GM21447 (cell line): ENCODE measurements around the gene GSN.

Source experiments
- ATAC-seq: cut with Tn5 transposase; IDR thresholded peaks from one replicate; pipeline ENCODE4 v1.9.1; 2021; ENCODE audit not compliant: unreplicated experiment

GSN gene

DNA sequence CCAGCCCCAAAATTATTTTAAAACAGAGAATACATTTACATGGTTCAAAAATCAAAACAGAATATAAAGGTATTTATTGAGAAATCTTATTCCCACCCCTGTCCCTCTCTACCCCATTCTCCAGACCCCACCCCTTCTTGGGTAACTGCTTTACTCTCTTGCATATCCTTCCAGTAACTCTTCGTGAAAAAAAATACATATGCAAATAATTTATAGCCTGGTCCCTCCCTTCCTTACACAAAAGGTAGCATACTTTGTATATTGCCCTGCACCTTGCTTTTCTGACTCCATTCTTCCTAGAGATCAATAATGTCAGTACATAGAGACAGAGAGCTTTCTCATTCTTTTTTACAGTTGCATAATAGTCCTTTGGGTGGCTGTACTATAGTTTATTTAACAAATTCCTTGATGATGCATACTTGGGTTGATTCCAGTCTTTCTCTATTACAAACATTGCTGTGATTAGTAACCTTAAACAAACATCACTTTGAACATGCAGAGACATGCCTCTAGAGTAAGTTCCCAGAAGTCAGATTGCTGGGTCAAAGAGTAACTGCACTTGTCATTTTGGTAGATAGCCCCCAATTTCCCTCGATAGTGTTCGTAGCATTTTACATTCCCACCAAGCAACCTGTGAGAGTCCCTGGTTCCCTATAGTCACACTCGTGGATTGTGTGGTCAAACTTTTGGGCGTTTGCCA lies 54.2 kb downstream of the GSN start:
- ATAC-seq = no peak

DNA sequence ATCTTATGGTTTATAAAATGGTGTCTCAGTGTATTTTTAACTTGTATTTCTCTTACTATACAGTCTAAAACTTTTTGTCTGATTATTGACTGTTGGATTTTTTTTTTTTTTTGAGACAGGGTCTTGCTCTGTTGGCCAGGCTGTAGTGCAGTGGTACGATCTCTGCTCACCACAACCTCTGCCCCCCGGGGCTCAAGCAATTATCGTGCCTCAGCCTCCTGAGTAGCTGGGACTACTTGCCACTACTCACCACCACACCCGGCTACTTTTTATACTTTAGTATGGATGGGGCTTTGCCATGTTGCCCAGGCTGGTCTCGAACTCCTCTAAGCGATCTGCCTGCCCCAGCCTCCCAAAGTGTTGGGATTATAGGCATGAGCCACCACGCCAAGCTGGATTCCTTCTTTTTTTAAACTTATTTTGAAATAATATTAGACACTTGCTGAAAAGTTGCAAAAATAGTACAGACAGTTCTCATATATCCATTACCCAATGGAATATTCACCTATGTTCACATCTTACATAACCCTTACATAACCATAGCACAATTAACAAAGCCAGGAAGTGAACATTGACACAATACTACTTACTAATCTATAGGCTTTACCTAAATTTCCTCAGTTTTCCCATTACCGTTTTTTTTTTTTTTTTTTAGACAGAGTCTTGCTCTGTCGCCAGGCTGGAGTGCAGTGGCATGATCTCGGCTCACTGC lies 54.9 kb downstream of the GSN start:
- ATAC-seq = no peak

DNA sequence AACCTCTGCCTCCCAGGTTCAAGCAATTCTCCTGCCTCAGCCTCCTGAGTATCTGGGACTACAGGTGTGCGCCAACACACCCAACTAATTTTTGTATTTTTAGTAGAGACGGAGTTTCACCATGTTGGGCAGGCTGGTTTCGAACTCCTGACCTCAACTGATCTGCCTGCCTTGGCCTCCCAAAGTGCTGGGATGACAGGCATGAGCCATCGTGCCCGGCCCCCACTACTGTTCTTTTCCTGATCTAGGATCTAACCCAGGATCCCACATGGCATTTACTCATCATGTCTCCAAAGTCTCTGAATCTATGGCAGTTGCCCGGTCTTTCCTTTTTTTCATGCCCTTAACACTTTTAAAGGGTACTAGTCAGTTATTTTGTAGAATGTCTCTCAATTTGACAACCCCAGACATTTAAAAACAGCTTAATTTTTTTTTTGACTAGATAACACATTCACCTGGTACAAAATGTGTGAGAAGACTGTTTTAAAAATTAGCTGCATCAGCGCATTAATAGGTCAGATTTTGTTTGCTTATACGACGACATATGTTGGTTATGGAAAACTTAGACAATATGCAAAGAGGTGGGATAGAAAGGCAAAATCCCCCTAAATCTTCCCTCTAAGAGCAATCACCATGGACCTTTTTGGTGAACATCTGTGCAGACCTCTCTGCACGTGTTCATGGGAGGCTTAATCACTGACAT lies 55.6 kb downstream of the GSN start:
- no peak for ATAC-seq

DNA sequence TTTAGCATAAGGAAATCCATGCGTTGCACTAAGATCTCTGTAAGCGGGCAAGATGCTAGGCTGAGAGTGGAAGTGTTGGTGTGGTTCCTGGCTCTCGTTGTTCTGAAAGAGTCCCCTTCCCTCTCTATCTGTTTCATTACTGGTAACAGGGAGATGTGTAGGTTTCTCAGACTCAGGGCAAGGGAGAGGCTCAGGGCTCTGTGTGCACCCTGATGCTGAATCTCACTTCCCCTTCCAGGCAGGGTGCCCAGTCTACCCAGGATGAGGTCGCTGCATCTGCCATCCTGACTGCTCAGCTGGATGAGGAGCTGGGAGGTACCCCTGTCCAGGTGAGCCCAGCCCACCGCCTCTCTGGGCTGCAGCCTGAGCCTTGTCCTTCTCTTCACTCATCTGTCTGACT lies 56.4 kb downstream of the GSN start:
- no peak for ATAC-seq

DNA sequence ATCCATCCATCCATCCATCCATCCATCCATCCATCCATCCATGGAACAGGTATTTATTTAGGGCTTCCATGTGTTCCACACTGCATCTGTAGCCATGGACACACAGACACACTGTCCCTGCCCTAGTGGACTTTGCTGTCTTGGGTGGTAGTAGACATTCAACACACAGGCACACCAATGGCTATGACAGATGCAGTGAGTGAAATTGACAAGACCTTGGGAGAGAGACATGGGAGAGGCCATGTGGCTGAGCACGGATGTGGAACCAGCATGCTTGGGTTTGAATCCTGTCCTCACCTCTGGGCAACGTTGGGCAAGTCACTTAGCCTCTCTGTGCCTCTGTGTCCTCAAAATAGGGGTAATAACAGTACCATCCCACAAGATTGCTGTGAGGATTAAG lies 56.8 kb downstream of the GSN start:
- ATAC-seq = no peak

DNA sequence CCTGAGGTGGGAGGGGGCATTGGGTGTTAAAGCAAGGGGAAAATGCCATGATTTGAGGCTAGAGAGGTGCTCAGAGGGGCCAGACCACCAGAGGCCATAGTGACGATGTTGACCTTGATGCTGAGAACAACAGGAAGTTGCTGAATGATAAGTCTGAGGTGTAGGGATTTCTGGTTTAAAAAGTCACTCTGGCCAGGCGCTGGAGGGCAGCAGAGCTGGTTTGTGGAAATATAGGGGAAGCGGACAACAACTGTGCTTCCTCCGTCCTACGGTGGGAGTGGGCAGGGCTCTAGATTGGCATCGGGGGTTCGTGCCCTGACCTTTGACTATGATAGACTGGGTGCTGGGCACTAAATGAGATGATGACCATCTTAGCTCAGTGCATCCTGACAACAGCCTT lies 57.4 kb downstream of the GSN start:
- ATAC-seq = no peak

DNA sequence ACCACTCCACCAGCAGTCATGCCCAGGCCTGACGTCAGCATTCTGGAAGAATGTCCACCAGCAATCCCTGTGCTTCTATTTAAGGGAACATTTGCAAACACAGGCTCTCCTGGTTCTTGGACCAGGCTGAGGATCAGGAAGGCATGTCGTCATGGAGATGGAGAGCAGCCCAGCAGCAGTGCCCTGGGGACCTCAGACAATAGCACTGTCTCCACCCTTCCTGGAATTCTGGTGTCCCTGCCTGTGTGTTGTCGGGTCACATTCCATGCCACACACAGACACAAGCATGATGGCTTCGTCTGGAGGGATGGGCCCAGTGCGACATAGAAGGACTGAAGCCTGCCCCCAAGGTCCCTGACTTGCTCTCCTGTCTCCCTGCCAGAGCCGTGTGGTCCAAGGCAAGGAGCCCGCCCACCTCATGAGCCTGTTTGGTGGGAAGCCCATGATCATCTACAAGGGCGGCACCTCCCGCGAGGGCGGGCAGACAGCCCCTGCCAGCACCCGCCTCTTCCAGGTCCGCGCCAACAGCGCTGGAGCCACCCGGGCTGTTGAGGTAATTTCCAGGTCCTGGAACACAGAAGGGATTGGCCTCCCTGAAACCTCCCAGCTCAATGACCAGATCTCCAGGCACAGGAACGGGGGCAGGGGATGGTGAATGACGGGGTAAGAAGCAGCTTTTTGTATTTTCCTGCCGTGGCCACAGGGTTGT lies 58.3 kb downstream of the GSN start:
- ATAC-seq = no peak

DNA sequence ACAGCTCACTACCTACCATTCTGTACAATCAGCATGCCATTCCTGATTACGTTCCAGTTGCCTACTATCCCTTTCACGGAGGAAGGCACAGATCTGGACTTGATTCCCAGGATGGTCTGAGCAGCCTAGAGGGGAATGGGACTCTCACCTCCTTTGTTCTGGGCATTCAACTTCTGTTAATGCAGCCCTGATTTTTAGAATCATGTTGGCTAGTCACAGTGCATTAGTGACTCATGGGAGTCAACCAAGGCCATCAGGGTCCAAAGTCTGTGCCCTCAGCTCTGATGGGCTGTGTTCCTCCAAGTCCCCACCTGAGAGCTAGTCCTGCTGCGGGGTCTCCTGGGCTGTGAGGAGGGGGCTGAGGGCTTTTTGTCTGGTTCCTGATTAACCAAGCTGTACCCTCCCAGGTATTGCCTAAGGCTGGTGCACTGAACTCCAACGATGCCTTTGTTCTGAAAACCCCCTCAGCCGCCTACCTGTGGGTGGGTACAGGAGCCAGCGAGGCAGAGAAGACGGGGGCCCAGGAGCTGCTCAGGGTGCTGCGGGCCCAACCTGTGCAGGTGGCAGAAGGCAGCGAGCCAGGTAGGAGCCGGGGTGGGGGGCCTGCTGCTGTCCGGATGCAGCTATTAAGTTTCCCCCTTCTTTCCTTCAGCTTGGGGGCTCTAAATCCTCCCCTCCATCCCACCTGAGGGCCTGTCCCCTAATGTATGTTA lies 59.1 kb downstream of the GSN start:
- ATAC-seq = no peak

DNA sequence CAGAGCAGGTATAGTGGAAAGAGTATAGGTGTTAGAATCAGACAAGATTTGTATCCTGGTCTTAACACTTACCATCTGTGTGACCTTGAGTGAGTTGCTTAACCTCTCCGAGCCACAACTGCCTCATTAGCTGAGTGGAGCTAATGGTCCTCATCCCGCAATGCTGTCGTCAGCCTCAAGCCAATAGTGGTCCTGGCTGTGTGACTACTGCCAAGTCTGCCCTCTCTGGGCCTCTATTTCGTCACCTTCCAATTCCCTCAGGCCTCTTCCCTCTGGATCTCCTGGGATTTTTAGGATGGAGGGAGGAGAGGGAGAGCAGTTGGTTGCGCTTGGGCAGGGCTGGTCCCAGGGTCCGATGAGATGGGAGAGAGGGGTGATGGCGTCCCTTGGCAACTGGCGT lies 60.5 kb downstream of the GSN start:
- ATAC-seq = no peak

DNA sequence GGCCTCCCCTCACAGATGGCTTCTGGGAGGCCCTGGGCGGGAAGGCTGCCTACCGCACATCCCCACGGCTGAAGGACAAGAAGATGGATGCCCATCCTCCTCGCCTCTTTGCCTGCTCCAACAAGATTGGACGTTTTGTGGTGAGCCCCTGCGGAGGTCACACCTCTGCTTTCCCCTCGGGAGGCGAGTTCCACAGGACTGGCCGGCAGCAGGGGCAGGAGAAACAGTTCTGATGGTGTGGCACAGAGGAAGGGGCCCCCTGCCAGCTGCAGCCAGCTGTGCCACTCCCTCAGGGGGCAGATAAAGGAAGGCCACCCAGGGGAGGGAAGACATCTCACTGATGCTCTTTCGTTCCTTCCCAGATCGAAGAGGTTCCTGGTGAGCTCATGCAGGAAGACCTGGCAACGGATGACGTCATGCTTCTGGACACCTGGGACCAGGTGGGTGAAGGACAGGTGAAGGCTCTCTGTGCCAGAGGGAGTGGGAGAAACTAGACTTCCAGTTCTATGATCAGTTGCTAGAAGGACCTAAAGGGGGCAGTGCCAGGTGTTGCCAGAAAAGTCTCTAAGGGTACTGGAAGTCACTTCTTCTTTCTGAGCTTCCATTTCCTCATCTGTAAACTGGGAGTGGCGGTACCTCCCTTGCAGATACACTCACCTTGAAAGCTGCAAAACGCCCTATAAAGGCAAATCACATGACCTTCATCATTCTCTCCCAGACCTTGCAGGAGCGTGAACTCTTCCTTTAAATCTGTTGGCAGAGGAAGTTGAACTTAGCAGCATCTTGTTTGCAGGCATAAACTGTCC lies 61.1 kb downstream of the GSN start:
- ATAC-seq = no peak

DNA sequence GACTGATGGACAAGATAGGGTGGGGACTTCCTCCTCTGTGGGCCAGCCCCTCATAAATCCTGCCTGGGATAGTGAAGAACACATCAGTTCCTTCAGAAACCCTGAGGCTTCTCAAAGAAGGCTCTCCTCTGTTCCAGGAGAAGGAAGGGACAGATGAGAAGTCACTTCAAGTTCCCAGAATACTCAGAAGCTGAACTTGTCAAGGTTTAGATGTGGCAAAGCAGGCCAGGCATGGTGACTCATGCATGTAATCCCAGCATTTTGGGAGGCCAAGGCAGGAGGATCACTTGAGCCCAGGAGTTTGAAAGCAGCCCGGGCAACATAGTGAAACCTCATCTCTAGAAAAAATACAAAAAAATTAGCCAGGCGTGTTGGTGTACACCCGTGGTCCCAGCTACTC lies 63.6 kb downstream of the GSN start:
- no peak for ATAC-seq

DNA sequence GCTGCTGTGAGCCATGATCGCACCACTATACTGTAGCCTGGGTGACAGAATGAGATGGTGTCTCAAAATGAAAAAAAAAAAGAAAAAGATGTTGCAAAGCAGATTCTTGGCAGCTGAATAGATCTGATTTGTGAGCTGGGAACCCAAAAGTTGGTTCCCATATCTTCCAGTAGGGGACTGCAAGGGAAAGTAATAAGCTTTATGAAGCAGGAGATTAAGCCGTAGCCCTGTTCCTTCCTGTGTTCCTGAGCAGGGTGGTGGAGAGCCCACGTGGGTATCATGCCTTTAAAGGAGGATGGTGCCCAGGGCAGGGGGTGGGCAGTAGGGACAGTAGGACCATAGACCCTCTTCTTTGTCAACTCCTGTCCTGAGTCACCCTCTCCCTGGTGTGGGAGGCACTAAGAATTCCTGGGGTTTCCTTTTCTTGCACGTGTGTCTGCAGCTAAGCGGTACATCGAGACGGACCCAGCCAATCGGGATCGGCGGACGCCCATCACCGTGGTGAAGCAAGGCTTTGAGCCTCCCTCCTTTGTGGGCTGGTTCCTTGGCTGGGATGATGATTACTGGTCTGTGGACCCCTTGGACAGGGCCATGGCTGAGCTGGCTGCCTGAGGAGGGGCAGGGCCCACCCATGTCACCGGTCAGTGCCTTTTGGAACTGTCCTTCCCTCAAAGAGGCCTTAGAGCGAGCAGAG lies 64.2 kb downstream of the GSN start:
- no peak for ATAC-seq

DNA sequence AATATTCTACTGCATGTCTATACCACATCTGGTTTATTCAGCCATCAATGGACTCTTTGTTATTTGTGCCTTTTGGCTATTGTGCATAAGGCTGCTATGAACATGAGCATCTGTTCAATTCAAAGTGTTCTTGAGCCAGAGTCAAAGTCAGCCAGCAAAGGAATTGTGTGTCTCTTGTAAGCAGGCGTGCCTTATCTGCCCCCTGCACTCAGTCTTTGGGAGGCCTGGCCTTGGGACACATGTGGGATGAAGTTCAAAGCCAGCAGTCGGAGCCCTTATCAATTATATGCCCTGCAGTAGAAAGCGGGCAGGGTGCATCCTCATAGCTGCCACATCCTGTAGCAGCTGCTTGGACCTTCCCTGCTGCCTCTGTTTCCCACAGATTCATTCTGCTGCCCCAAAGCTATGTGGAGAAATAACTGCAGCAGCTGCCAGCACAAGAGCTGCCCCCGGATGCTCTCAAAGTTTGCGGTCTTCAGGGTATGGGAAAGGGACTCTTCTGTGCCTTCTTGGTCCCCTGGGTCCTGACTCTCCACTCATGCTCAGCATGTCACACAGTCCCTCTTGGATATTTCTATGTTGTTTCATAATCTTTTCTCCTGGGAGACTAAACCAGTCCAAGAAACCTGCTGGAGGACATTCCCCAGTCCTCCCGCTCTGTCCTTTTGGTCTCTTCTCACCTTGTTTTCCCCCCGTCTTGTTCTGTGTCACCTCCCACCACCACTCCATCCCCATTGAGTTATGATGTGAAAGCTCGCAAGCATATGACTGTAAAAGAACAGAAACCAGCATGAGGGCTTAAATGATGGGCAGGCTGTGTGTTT lies 66.2 kb downstream of the GSN start:
- no peak for ATAC-seq

DNA sequence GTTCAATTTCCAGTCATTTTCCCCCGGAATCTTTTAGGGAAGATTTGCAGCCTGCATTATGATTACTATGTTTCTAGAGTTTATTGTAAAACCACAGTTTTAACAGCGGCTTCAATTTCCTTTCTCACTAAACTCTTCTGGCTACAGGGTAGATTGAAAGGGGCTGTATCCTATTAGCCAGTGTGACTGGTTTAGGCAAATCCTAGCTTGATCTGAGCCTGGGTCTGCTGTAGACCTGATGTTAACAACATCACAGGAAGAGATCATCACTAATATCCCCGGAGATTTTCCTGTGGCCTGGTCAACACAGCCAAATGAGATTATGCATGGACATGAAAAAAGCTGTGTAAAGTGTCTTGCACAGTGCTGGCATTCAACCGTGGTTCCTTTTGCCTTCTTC lies 68.7 kb downstream of the GSN start:
- ATAC-seq = no peak

DNA sequence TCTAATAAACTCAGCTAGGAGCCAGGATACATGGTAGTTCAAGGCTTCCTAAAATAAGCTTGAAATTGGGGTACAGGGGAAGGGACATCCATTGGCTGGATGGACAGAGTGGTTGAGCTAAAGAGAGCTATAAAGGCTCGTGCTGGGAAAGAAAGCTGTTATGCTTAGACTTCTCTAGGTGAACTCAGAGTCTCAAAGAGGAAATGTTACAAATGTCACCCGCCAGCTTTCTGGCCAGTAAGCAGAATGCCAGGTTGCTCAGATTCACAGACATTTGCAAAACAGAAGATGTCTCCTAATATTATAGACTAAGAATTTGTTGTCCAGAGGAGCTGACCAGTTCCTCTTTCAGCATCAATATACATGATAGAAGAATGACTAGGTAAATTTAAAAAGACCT lies 71.5 kb downstream of the GSN start:
- no peak for ATAC-seq

DNA sequence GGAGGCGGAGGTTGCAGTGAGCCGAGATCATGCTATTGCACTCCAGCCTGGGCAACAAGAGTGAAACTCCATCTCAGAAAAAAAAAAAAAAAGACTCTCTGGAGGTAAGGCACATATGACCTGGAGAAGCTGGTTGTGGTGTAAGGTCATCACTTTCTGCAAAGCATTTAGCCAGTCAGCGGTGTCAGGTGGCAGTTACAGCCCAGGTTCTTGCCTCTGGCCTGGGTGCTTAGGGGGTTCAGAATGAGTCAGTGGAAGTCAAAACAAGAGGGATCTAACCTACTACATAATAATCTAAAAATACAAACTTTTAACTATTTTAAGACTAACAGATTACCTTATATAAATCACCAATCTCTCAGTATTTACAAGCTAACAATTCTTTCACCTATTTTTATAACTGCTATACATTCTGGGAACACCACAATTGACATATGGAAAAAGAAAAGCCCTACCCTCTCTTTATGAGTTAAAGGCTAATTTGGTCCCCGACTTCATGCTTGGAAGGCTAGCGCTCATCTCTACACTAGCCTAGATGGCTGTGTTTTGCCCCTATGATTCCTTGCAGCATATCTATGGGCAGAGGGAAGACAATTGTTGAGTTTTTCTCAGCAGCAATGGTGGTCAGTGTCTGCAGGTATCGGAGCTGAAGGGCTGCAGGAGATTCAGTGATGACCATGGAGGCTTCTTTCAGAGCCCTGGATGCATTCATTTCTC lies 72.9 kb downstream of the GSN start:
- peak; percentile 87 for ATAC-seq

DNA sequence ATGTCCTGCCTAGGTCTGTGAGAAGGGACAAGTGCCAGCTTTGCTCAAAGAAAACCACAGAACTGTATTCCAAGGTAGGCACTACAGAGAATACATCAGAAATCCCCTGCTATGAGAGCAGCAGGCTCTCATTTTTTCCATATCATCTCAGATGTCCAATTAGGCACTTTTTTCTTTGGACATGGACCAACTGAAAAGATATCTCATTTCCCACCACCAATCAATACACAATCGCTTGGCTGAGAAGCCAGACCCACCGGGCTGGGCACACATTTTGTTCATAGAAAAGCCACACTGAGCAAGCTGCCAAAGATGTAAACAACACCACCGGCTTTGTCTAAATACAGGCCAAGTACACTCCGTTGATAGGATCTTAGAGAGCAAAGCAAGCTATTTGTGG lies 76.2 kb downstream of the GSN start:
- ATAC-seq = no peak

DNA sequence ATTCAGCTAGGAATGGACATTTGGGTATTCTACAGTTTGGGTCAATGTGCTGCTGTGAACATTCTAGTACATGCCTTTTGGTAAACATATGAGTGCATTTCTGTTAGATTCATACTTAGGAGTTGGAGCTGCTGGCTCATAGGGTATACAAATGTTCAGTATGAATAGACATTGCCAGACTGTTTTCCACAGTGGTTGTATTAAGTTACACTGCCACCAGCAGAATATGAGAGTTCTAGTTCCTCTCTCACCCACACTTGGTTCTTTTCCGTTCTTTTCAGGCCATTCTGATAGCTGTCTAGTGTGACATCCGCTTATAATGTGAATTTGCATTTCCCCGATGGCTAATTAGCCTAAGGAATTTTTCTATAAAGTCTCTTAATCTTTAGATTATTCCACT lies 77.1 kb downstream of the GSN start:
- ATAC-seq = no peak
